HG03095 (cell line): ENCODE measurements around the gene ABLIM1.

Experiments used
- ATAC-seq: cut with Tn5 transposase; IDR thresholded peaks from one replicate; pipeline ENCODE4 v1.9.1; 2021; ENCODE audit warnings: moderate library complexity; ENCODE audit not compliant: unreplicated experiment

The ABLIM1 gene

DNA sequence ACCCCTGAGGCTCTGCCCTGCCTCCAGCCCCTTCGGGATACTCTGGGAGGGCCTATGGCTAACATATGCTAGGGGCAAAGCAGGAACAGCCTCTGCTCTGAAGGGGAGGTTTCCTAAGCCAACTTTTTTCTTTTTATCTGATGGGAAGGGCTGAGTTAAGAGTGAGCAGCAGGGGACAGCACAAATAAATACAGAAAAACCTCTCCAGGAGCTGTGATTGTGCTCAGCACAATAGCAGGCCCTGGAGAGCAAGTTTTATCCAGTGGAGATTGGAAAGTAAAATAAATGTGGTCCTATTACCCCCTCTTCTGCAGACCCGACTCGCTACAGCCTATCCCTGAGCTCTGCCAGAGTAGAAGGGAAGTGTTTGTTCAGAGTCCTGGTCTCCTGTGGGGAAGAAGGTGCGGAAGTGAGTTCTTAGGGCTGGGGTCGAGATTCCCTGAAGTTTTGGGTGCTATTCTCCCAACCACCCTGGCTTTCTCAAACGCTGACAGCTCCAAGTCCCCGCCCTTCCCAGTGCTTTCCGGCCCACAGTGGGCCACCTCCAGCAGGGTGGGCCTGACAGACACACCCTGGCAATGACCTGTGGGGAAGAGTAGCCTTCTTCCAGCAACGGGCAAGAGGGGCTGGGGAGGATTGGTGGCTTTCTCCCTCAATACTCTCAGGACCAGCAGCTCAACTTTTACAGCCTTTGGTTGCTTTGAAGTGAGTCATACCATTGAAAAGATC is 230.8 kb downstream of the ABLIM1 start:
- no peak for ATAC-seq

DNA sequence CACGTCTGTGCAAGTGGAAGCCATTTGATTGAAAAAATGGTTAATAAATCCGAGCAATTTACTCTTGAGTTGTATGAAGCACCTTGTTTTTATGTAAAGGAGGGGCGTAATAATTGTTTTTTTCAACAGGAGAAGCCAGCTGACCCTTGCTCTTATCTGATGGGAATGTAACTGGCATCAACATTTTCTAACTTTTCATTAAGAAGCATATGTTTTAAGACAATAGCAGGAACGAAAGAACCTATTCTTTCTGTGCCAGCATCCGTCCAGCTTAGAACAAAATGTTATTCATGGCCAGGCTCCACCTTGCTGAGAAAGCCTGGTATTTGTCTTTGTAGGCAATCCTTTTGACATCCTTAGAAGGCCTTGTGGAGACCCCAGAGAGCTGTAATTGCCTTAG is 231.6 kb downstream of the ABLIM1 start:
- ATAC-seq = no peak

DNA sequence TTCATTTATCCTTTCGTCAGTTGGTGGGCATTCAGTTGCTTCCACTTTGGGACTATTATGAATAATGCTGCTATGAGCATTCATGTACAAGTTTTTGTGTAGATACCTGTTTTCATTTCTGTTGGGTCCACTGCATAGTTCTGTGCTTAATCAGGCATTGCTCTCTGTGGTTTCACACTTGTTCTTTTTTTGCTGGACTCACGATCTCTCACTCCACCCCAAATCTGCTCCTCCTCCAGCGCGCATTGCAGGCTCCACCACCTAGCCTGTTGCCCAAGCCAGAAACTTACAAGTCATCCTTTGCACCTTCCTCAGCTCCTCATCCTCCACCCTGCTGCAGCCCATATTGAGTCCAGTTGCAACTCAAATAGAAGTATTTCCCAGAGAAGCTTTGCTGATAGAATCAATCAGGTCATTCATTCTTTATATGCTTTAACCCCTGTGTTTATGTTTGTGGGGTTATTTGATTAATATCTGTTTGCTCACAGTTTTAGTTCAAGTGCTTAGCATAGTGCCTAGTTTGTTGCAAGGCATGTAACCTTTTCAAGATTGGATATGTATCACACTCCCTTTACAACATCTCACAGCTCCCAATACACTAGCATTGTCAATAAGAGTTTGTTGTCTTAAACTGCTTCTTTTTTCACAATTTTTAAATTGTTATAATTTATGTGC is 237.1 kb downstream of the ABLIM1 start:
- ATAC-seq = no peak

DNA sequence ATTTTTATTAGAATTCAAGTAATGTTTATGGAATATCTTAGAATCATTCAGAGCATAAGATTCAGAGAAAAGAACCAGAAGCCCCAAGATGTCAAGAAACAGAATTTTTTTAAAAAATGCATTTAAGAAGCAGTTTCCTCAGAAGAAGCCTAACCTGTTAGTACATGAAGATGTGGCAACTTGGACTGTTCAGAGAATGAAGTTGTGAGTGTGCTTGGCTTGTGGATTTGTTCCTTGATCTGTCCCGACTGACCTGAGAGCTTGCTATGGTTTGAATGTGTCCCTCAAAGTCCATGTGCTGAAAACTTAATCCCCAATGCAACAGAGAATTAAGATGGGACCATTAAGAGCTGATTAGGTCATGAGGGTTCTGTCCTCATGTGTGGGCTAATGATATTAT is 240.0 kb downstream of the ABLIM1 start:
- no peak for ATAC-seq

DNA sequence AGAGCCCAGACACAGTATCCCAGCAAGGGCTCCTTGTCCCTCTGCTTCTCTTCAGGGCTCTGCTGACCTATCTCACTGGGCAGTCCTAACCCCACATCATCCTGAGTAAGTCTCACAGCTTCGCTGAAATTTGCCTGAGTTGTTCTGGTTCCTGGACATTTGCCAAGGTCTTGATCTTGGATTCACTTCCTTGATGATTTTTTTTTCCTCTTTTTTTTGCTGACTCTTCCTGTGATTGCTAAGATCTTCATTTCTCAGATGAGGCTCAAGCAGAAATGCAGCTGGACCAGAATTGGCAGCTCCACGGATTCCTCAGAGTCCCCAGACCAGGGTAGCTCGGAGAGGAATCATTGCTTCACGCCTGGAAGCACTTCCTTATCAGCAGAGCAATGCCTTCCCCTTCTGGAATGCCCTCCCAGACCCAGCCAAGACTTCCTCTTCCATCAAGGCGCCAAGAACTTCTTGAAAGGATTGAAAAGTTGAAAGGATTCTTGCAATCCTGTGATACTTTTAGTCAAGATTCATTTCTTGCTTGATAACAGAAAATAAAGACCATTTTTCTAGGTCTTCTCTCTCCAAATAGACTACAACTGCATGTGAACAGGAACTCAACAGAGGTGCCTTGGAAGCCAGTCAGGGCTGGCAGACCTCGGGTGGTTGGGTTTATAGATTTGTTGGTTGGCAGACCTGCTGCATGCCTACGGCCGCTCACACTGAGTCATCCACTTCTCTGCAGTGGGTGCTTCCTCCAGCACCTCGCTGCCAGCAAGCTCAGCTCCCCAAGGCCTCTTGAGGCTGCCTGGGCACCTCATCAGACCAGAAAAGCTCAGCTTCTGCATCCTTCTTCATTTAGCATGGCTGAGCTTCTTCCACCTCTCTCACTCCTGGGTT is 244.9 kb downstream of the ABLIM1 start:
- ATAC-seq = no peak

DNA sequence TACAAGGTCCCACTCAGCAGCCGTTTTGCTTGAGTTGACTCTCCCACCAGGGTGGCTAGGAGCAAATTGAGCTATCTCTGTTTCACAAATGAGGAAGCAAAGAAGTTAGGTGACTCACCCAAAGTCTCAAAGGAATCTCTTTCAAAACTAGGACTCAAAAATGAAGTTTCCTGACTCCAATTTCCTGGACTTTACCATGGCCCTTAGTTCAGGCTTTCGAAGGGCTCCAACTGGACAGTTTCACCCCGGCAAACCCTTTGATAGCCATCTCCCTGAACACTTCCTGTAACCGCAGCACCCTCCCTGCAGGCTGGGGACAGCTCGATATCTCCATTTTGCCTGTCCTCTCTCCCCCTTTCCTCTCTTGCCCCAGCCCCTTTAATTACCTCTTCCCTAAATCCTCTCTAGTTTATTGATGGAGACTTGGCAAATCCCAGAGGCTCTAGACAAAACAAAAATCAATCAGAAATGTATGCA is 249.1 kb downstream of the ABLIM1 start:
- no peak for ATAC-seq

DNA sequence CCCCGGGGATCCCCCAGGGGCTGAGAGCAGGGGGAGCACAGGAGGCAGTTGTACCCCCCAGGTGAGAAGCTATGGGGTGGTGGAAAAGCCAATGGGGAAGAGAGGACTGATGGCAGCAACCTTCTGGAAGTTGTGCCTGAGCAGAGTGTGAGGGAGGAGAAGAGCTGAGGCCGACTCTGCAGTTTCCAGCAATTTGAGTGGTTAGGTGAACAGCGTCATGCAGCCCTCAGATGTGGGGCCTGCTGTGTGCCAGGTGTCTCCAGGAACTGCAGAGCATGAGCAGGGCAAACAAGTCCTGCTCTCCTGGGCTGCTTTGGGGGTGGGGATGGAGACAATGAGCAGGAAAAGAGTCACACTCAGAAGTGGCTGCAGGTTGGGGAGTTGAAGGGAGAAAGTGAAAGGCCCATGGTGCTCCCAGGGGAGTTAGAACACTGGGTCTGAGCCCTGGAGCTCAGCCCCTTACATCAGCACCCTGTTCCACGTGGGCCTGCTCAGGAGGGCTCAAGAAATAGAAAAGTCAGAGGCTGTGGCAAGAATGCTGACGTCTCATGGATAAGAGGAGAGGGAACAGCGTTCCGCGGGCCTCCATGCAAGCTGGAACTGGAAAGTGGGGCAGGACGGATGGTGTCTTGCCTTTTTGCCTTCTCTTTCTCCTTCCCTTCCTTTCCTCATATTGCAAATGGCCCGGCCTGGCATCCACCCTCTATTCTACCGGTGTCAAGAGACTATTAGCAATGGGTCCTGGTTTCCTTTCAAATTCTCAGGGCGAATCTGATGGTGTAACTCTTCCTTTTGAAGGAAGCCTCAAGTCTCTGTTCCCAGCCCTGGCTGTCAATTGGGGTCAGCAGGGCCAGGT is 249.7 kb downstream of the ABLIM1 start:
- ATAC-seq = no peak

DNA sequence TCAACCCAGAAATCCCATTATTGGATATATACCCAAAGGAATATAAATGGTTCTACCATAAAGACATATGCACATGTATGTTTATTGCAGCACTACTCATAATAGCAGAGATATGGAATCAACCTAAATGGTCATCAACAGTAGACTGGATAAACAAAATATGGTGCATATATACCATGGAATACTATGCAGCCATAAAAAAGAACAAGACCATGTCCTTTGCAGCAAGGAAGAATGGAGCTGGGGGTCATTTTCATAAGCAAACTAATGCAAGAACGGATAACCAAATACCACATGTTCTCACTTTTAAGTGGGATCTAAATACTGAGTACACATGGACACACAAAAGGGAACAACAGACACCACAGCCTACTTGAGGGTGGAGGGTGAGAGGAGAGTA is 251.6 kb downstream of the ABLIM1 start:
- no peak for ATAC-seq

DNA sequence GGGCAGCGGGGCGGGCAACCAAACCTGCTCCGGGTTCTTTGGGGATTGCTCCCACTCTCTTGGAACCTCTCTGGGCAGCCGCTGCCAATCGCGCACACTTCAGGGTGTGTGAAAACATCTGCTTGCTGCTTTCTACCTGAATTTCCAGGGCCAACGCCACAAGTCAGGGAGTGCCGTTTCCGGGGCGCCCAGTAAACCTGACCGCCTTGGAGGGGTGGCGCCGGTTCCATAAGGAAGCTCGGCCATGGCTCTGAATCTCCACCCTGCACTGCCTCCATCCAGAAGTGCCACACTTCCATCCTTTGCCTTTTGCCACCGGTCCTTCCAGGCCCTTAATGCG is 253.1 kb downstream of the ABLIM1 start:
- no peak for ATAC-seq

DNA sequence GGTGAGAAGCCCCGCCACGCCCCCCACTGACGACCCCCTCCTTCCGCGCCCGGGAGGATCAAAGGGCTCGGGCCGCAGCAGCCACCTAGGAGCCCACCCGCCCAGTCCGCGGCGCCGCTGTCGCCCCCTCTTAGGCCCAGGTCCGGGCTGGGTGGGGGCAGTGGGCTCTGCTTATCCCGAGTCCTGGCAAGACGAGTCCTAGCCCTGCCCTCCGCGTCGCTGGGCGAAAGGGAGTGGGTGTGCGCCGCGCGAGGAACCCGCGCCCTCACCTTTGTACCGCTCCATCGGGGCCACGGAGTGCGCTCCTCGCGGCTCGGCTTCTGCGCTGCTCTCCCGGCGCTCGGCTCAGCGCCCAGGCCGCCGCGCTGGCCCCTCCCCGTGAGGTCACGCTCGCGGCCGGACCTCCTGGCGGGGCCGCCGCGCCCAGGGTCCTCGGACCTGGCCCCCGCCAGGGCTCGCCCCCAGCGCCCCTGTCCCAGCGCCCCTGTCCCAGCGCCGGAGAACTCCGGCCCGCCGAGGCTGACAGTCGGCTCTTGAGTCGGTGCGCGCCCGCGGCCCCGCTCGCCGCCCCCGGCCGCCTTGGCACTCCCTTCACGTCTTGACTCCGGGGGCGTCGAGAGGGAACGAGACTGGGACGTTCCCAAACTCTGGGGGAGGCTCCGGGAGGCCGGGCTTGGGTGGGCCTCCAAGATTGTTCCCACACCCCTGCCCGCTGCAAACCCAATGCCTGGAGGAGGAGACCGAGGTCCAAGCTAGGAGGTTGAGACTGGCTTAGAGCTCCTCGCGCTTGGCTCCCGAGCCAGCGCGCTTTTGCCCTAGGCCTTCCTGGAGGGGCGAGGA is 253.7 kb downstream of the ABLIM1 start, which contains the start of gene AFAP1L2:
Gene AFAP1L2, minus strand, starts transcription at position 332 of the 840 bp plus-strand sequence. Its CDS starts 47 bp downstream, at position 285.
- no peak for ATAC-seq

DNA sequence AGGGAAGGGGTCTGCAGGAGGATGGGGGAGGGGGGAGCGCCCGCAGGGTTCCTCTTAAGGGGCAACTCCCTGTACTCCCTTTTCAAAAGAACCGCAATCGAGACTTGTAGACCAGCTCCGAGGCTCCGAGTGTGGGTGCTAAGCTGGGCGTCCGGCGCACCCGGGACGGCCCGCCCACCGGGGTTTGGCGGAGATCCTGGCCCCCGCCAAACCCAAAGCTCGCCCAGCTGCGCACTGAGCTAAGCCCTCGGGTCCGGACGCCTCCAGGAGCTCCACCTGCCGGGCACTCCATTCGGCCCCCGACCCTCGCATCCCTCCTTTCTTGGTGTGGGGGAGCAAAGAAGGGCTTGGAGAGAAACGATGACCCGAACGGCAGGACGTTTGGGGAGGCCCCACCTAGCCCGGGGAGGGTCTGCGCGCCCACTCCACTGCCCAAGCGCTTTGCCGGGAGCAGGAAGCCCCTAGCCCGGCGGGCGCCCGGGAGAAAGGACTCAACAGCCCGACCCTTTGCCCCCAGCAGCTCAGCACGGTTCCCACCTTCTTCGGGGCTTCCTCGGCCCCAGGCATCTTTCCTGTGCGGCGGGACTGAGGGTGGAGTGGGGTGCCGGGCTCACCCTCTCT is 254.4 kb downstream of the ABLIM1 start:
- ATAC-seq = no peak

DNA sequence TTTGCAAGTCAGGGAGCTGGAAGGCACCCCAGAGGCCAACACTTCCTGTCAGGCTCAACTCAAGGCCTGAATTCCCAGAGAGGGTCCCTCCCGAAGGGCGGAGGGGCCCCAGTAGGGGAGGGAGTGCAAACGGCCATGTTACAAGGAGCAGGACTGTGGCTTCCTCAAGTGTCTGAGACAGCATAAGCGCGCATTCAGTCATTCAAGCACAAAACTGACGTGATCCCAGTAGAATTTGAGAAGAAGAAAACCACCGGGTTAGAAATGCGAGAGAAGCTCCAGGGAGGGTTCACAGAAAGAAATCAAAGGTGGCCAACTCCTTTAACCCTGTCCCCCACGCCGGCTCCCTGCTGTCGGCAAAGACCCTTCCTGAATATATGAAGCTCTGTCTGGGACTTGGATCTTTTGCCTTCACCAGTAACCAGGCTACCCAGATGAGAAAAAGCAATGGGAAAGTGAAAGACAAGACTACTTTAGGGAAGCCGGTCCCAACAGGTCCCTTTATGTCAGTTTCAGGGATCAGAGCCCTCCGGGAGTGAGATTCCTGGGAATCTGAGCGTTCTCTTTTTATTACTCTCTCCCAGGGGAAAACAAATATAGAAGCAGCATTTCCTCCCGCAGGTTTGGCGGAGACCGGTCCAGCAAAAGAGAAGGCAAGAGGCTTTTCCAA is 255.1 kb downstream of the ABLIM1 start:
- no peak for ATAC-seq

DNA sequence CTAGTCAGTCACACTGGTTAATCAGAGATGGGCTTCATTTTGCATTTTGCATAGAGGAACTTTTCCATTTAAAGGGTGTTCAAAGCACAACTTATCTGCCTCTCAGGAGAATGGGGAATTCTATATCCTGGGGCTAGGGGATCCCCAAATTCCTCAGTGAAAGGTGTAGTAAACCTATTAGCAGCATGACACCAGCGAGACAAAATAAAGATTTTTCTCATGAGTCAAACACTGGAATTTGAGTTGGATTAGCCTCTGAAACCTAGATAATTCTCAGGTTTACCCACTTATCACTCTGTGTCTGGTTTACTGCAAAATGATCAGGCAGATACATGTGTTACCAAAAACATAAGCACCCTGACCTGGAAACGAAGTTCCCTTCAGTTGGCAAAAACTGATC is 255.8 kb downstream of the ABLIM1 start:
- ATAC-seq = no peak

DNA sequence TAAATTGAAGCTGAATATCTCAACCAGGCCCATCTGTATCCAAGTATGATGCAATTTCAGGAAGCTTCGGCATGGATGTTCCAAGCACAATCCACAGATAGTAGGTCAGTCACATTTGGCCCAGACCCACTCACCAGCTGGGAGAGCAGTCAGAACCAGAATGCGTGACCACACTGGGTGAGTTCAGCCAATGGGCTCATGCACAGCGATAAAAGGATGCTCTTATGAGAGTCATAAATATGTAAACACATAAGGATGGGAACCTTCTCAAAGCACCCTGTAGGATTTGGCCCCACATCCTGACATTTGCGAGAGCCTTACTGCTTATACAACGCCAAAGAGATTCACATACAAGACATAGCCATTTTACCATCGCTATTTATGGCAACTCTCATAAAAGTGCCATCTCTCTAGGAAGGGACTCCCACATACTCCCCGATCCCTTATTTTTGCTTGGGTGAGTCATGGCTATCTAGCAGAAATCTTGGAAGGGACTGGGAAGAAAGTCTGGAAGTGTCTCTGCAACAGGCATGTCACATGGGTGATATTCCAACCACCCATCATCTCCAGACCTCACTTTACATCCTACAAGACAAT is 256.8 kb downstream of the ABLIM1 start:
- no peak for ATAC-seq

DNA sequence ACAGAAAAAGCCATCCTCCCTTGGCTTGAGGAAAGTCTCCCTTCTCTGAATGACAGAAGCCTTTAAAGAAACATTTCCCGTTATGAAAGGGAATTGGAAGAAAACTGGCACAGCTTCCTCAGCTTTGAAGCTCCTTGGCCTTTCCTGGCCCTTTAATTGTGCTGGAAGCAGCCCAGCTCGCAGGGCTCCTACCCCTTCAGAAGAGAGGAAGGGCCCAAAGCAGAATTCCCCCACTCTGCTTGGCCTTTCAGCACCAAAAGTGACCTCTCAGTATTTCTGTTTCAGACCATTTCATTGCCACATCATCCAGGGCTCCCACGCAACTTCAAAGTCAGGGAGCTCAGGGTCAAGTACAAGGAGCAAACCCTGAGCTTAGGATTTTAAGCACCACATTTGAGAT is 258.0 kb downstream of the ABLIM1 start:
- no peak for ATAC-seq

DNA sequence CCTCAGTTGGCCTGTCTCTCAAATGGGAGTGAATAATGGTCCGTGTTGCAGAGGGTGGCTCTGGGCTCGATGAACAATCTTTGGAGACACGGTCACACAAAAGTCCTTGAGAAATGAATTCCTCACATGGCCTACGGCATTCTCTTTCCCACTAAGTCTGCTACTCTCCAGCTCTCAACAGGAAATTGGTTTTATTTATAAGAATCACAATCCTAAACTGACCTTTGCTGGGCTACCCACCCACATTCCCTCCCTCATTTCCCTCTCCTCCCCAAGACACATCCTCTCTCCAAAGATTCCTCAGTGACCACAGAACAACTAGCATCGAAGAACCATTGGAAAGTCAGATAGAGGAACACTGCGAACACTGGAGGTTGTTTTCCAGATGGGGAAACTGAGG is 258.5 kb downstream of the ABLIM1 start:
- ATAC-seq = no peak

DNA sequence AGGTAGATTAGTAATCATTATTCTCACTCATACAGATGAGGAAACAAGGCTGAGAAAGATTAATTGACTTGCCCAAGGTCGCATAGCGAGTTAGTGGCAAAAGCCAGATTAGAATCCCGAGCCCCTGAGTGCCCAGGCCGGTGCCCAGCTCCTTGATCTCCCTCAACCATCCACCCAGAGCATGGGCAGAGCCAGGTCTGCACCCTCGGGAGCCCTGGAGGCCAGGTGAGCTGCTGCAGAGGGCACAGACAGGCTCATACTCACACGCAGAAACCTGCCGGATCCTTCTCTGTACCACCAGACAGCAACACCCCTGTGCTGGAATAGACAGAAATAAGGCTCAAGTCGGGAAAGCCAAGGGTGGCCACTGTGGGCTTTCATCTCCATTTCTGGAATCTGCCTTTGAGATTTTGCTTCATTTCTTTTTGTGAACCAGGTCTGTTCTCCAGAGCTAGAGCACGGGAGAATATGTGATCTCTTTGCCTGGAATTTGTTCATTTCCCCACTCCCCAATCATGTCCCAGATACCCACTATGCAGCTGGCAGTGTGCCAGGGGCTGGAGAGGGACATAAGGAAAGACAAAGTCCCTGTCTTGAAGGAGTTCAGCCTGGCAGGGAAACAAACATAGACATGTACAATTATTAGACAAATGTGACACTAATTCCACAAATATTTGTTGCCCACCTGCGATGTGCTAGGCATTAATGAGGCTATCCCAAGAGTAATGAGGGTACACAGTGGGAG is 259.3 kb downstream of the ABLIM1 start:
- no peak for ATAC-seq
